ENCODE measurements around the gene SRSF12.

GRCh38 chr6:89081423-89082322, 36.2 kb downstream of the SRSF12 start:
- TF ChIP-seq SP1 (IDR thresholded peaks at IDR 0.05) (no peak), HDGF (IDR thresholded peaks at IDR 0.05; ENCODE audit: borderline replicate concordance) (no peak), ARNT (IDR thresholded peaks at IDR 0.05) (peak; percentile 94), FOXA1 (IDR thresholded peaks at IDR 0.05) (no peak), FOXM1 (IDR thresholded peaks at IDR 0.05; ENCODE audit: borderline replicate concordance) (peak; percentile 14; the same call in 1 of the 2 replicates), FOXK2 (IDR thresholded peaks at IDR 0.05) (no peak), TARDBP (IDR thresholded peaks at IDR 0.05) (no peak)
